HG02763 (cell line): ENCODE measurements around the gene CHRM1.
"Not testable (repeated sequence)": the region's sequence is repeated elsewhere in the genome, so short reads cannot be mapped to it uniquely, and the experiment has no call there.

Experiments
- ATAC-seq: cut with Tn5 transposase; IDR thresholded peaks from one replicate; pipeline ENCODE4 v1.9.1; 2021; ENCODE audit warnings: mild to moderate bottlenecking, moderate library complexity; ENCODE audit not compliant: unreplicated experiment

CHRM1 gene

DNA sequence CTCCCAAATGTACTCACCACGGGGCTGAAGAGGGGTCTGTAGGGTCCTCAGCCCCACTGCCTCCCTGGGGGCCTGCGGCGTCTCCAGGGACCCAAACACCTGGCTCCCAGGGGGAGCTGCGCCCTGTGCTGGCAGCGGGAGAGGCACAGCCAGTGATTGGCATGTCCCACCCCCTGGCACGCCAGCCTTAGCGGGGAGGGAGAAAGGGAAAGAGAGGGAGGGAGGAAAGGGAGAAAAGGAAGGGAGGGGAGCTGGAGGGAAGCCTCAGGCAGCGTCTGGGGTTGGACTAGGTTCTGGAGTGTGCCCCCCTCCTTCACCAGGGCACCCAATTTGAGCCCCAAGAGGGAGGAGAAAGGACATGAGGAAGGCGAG lies at the start of gene CHRM1:
Gene CHRM1, minus strand, starts transcription at position 163 of the 372 bp plus-strand sequence. CDS start 10,263 bp downstream, outside the sequence.
- no peak for ATAC-seq

- no peak for ATAC-seq
Measured at GRCh38 chr11:62965574-62965973, 44.4 kb upstream of the CHRM1 start.

DNA sequence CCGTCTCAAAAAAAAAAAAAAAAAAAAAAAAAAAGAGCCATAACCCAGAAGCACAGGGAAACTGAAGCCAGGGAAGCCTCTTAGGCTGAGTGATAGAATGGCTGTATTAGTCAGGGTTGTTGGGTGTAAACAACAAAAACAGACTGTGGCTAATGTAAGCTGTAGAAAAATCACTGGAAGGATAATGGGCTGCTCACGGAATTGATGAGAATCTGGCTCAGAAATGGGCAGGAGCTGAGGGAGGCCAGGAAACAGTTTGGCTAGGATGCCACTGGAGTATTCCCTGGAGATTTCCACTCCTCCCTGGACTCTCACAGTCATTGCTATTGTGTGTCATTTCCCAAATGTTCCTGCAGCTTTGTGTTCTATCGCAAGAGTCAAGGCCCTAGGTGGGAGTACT lies 41.2 kb upstream of the CHRM1 start:
- ATAC-seq = no peak

DNA sequence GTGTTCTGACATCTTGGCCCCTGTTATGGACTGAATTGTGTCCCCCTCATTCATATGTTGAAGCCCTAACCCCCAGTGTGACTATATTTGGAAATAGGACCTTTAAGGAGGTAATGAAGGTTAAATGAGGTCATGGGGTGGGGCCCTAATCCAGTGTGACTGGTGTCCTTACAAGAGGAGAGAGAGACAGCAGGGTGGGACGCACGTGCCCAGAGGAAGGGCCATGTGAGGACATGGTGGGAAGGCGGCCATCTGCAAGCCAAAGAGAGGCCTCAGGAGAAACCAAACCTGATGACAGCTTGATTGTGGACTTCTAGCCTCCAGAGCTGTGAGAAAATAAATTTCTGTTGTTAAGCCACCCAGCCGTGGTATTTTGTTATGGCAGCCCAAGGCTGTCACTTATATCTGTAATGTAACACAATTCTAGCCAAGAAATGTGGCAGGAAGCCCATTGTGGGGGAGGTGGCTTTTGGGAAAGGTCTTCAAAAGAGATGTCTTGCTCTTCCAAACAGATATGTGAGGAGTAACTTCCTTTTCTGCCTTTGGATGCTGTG lies 39.9 kb upstream of the CHRM1 start:
- ATAC-seq = no peak

- no peak for ATAC-seq
Measured at GRCh38 chr11:62959422-62959980, 38.3 kb upstream of the CHRM1 start.

- no peak for ATAC-seq
Measured at GRCh38 chr11:62958547-62959421, 37.6 kb upstream of the CHRM1 start.

DNA sequence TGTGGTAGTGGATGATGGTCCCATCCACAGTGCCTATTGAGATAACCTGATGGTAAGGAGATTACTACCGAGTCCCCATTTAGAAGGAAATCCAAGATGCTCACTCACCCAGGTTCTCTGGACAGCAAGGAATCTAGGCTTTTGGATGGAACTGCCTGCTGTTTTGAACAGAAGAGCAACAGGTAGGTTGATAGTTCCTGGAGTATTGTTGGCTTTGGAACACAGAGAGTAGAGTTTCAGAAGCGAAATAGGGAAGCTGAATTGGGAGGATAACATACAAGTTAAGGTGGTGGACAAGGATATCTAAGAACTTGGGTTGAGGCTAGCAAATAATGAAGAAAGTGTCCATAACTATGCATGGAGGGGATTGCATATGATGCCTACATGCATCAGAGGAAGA lies 36.0 kb upstream of the CHRM1 start:
- no peak for ATAC-seq

- no peak for ATAC-seq
Measured at GRCh38 chr11:62954478-62954877, 33.3 kb upstream of the CHRM1 start.

GRCh38 chr11:62953811-62954210 lies 32.6 kb upstream of the CHRM1 start:
- no peak for ATAC-seq

- ATAC-seq = no peak
Measured at GRCh38 chr11:62948765-62949320, 27.7 kb upstream of the CHRM1 start.

GRCh38 chr11:62945538-62945937 lies 24.4 kb upstream of the CHRM1 start:
- not testable (repeated sequence) for ATAC-seq

- ATAC-seq = not testable (repeated sequence)
Measured at GRCh38 chr11:62937528-62937927, 16.4 kb upstream of the CHRM1 start.

DNA sequence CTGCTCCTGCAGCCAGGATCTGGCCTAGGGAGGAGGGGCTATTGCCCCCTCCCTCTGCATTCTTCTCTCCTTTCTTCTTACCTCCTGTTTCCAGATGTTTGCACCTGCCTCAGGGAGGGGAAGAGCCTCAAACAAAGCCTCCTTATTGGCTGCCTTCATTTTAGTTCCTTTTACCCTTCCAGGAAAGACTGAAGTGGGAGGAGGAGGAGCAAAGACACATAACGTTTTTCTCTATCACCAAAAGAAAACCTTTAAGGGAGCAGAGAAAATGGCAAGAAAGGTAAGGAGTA lies 13.3 kb upstream of the CHRM1 start:
- ATAC-seq = no peak

- no peak for ATAC-seq
Measured at GRCh38 chr11:62933750-62934495, 12.8 kb upstream of the CHRM1 start.

- no peak for ATAC-seq
Measured at GRCh38 chr11:62933285-62933684, 12.1 kb upstream of the CHRM1 start.

DNA sequence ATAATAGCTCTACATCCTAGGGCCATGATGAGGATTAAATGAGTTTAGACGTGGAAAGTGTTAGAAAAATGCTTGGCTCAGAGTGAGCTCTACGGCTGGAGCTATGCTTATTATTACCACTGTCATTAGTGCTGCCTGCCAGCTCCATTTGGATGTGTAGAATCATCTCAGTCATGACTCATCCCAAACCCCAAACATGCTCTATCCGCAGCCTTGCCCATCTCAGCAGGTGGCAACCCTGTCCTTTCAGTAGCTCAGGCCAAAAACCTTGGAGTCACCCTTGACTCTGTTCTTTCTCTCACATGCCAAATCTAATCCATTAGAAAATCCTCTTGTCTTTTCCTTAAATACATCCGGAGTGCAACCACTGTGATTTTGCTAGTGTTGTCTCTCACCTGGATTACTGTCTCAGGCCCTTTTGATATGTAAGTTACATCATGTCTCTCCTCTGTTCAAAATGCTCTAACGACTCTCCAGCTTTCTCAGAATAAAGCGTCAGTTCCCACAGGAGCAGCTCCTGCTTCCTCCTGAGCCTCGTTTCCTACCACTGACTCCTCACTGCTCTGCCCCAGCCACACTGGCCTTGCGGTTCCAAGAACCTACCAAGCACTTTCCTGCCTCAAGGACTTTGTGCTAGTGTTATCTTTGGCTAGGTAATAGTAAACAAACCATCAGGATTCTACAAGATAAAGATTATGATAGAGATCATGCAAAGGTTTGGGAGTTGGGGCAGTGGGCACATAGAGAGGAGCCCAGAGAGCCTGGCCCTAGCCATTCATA lies 10.5 kb upstream of the CHRM1 start:
- no peak for ATAC-seq

DNA sequence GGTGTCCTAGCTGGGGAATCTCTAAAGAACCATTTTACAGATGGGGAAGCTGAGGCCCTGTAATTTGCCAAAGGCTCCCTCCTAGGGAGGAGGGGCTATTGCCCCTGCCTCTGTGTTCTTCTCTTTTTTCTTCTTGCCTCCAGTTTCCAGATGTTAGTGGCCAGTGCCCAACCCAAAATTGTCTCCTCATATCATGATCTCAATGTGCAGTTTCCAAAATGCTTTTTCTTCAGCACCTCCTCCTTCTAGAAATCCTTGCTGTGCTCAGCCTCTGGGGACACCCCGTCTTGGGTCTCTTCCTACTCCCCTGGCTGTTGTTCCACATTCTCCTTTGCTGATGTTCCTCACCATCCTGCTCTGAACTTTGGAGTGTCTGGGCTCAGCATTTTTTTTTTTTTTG lies 9.5 kb upstream of the CHRM1 start:
- no peak for ATAC-seq

DNA sequence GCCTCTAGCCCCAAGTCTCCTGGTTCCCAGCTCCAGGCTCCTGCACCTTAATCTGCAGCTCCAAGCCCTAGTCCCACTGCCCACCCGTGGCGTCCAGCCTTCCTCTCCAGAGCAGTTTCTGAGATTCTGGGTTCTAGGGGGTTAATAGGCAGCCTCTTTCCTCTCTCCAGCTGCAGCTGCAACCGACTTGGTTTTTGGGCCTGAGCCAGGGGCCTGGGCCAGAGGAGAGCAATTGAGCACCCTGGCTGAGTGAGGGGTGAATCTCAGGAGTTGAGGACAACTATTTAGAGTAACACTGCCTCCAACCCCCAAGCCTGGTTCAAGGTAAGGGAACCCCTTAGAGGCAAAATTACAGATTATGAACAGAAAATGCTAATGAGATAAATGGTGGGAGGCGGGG lies 9.0 kb upstream of the CHRM1 start:
- ATAC-seq = no peak

DNA sequence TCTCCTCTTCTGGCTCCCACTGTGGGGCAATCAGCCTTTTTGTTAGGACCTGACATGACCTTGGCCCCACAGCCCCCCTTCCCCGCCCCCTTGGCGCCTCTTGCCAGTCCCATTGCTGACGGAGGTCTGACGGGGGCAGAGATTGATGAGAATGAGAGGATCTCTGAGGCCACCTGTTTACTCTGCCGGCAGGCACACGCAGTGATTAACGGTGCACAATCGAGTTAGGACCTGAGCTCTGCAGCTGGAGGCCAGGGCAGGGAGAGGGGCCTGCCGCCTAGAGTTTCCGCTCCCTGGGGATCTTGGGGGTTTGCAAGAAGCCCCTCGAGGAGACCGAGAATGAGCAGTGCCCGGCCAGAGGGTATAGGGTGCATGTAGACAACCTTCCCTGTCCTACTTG lies 6.8 kb upstream of the CHRM1 start:
- ATAC-seq = no peak

- ATAC-seq = no peak
Measured at GRCh38 chr11:62926680-62927455, 5.7 kb upstream of the CHRM1 start.
